ENCODE results near the gene TXNDC5. TPM values are rescaled to one million over a fixed set of nuclear protein-coding genes. Genes with fewer than 3 reads are reported as not detected.

Gene TXNDC5
- total RNA-seq, 1 donor from 2014 or later = 88.1 TPM

GRCh38 chr6:7912024-7912423 lies 1.4 kb upstream of the TXNDC5 start:
- no peaks in the 10 kb centered on the region for H3K36me3 ChIP-seq
- intact Hi-C loops (cut with DNase I) = no loop called here
- H3K27me3 ChIP-seq = no peaks in the 10 kb centered on the region
- H3K4me3 ChIP-seq = no peak overlapping the region
- H3K4me1 ChIP-seq = peaks cover 21% of the 10 kb centered on the region
- DNase-seq (ENCODE audit: extremely low spot score in 2 of 2) = peak in 1 of 2 donors; percentile 86
- H3K9me3 ChIP-seq = no peaks in the 10 kb centered on the region
- H3K27ac ChIP-seq = no peak overlapping the region
- TF ChIP-seq POLR2A (IDR thresholded peaks at IDR 0.05) = no peak
- no peak for TF ChIP-seq CTCF (IDR thresholded peaks at IDR 0.05)
- TF ChIP-seq POLR2AphosphoS5 (IDR thresholded peaks at IDR 0.05; ENCODE audit: insufficient read depth in 1 of 2, low read depth in 1 of 2) = no peak

- H3K4me1 ChIP-seq = peaks cover 21% of the 10 kb centered on the region
- peak in 1 of 2 donors; percentile 82 for DNase-seq (ENCODE audit: extremely low spot score in 2 of 2)
- intact Hi-C loops (cut with DNase I) = no loop called here
- H3K36me3 ChIP-seq = no peaks in the 10 kb centered on the region
- peak overlapping the region; percentile 79 to 97 for H3K4me3 ChIP-seq
- H3K27me3 ChIP-seq = no peaks in the 10 kb centered on the region
- H3K9me3 ChIP-seq = no peaks in the 10 kb centered on the region
- peak overlapping the region; percentile 80 for H3K27ac ChIP-seq
- no peak for TF ChIP-seq POLR2A (IDR thresholded peaks at IDR 0.05)
Measured at GRCh38 chr6:7911345-7911725, 747 bp upstream of the TXNDC5 start.

GRCh38 chr6:7910298-7910653 lies 312 bp downstream of the TXNDC5 start:
- Histone ChIP-seq H3K27ac (peak overlapping the region; percentile 51), H3K4me1 (peaks cover 21% of the 10 kb centered on the region), H3K9me3 (no peaks in the 10 kb centered on the region), H3K4me3 (peak overlapping the region; percentile 79 to 97), H3K27me3 (no peaks in the 10 kb centered on the region), H3K36me3 (no peaks in the 10 kb centered on the region)
- intact Hi-C loops (cut with DNase I) = no loop called here
- DNase-seq (ENCODE audit: extremely low spot score in 2 of 2) = no peak
- no peak for TF ChIP-seq POLR2A (IDR thresholded peaks at IDR 0.05)
- TF ChIP-seq POLR2AphosphoS5 (IDR thresholded peaks at IDR 0.05; ENCODE audit: insufficient read depth in 1 of 2, low read depth in 1 of 2) = no peak
- no peak for TF ChIP-seq CTCF (IDR thresholded peaks at IDR 0.05)

GRCh38 chr6:7909323-7910276 lies 988 bp downstream of the TXNDC5 start:
- Histone ChIP-seq H3K4me1 (peaks cover 21% of the 10 kb centered on the region), H3K4me3 (peak overlapping the region; percentile 79 to 97), H3K9me3 (no peaks in the 10 kb centered on the region), H3K27ac (peak overlapping the region; percentile 51), H3K36me3 (no peaks in the 10 kb centered on the region), H3K27me3 (no peaks in the 10 kb centered on the region)
- no peak for TF ChIP-seq CTCF (IDR thresholded peaks at IDR 0.05)
- TF ChIP-seq POLR2AphosphoS5 (IDR thresholded peaks at IDR 0.05; ENCODE audit: insufficient read depth in 1 of 2, low read depth in 1 of 2) = peak in 1 of 2 donors; percentile 56
- no peak for TF ChIP-seq POLR2A (IDR thresholded peaks at IDR 0.05)
- intact Hi-C loops (cut with DNase I) = no loop called here
- DNase-seq (ENCODE audit: extremely low spot score in 2 of 2) = no peak

GRCh38 chr6:7907159-7907558 lies 3.4 kb downstream of the TXNDC5 start:
- no peak for DNase-seq (ENCODE audit: extremely low spot score in 2 of 2)
- peaks cover 21% of the 10 kb centered on the region for H3K4me1 ChIP-seq
- peaks cover 0 to 13% of the 10 kb centered on the region in 2 donors for H3K36me3 ChIP-seq
- H3K27ac ChIP-seq = no peak overlapping the region
- intact Hi-C loops (cut with DNase I) = no loop called here
- no peak overlapping the region for H3K4me3 ChIP-seq
- no peaks in the 10 kb centered on the region for H3K9me3 ChIP-seq
- H3K27me3 ChIP-seq = no peaks in the 10 kb centered on the region
- TF ChIP-seq CTCF (IDR thresholded peaks at IDR 0.05) (no peak), POLR2A (IDR thresholded peaks at IDR 0.05) (no peak), POLR2AphosphoS5 (IDR thresholded peaks at IDR 0.05; ENCODE audit: insufficient read depth in 1 of 2, low read depth in 1 of 2) (no peak)
